ENCODE results near the gene PDE4B.
"Not testable (repeated sequence)": the region's sequence is repeated elsewhere in the genome, so short reads cannot be mapped to it uniquely, and the experiment has no call there.

GRCh38 chr1:66128641-66129040 lies 335.9 kb downstream of the PDE4B start:
- not testable (repeated sequence) for TF ChIP-seq POLR2A (IDR thresholded peaks at IDR 0.05)
- TF ChIP-seq, protein P1, sequence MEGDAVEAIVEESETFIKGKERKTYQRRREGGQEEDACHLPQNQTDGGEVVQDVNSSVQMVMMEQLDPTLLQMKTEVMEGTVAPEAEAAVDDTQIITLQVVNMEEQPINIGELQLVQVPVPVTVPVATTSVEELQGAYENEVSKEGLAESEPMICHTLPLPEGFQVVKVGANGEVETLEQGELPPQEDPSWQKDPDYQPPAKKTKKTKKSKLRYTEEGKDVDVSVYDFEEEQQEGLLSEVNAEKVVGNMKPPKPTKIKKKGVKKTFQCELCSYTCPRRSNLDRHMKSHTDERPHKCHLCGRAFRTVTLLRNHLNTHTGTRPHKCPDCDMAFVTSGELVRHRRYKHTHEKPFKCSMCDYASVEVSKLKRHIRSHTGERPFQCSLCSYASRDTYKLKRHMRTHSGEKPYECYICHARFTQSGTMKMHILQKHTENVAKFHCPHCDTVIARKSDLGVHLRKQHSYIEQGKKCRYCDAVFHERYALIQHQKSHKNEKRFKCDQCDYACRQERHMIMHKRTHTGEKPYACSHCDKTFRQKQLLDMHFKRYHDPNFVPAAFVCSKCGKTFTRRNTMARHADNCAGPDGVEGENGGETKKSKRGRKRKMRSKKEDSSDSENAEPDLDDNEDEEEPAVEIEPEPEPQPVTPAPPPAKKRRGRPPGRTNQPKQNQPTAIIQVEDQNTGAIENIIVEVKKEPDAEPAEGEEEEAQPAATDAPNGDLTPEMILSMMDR (IDR thresholded peaks at IDR 0.05), result not testable (repeated sequence)
